Measurements from ENCODE around the gene RUFY4. TPM values are rescaled to one million over a fixed set of nuclear protein-coding genes. Genes with fewer than 3 reads are reported as not detected.

The RUFY4 gene
- polyA plus RNA-seq, 1 experiment, result not detected

GRCh38 chr2:218130822-218131221, 61.8 kb downstream of the RUFY4 start:
- no peak for TF ChIP-seq CTCF (IDR thresholded peaks at IDR 0.05; ENCODE audit: insufficient read depth, low read depth, low read length)
- POLR2A ChIA-PET, result no interaction called here
- CTCF ChIA-PET, result no interaction called here
- H3K4me3 ChIP-seq (ENCODE audit: low read depth, low read length), result no peak overlapping the region
- no peak for DNase-seq (ENCODE audit: low read depth)
- H3K27me3 ChIP-seq (ENCODE audit: control insufficient read depth, insufficient read depth, low read length), result peaks cover 18% of the 10 kb centered on the region
- H3K36me3 ChIP-seq (ENCODE audit: control insufficient read depth, insufficient read depth, low read length), result no peaks in the 10 kb centered on the region

GRCh38 chr2:218137514-218137913, 68.5 kb downstream of the RUFY4 start:
- no peak for DNase-seq (ENCODE audit: low read depth)
- no peaks in the 10 kb centered on the region for H3K36me3 ChIP-seq (ENCODE audit: control insufficient read depth, insufficient read depth, low read length)
- CTCF ChIA-PET, result no interaction called here
- TF ChIP-seq CTCF (IDR thresholded peaks at IDR 0.05; ENCODE audit: insufficient read depth, low read depth, low read length), result no peak
- POLR2A ChIA-PET, result no interaction called here
- H3K4me3 ChIP-seq (ENCODE audit: low read depth, low read length), result no peak overlapping the region
- peaks cover 24% of the 10 kb centered on the region for H3K27me3 ChIP-seq (ENCODE audit: control insufficient read depth, insufficient read depth, low read length)

- CTCF ChIA-PET, result no interaction called here
Measured at GRCh38 chr2:218138047-218138446, 69.0 kb downstream of the RUFY4 start.

More at GRCh38 chr2:218138047-218138446, 69.0 kb downstream of the RUFY4 start:
- H3K36me3 ChIP-seq (ENCODE audit: control insufficient read depth, insufficient read depth, low read length), result no peaks in the 10 kb centered on the region
- peaks cover 24% of the 10 kb centered on the region for H3K27me3 ChIP-seq (ENCODE audit: control insufficient read depth, insufficient read depth, low read length)
- no peak for DNase-seq (ENCODE audit: low read depth)
- H3K4me3 ChIP-seq (ENCODE audit: low read depth, low read length), result no peak overlapping the region
- no peak for TF ChIP-seq CTCF (IDR thresholded peaks at IDR 0.05; ENCODE audit: insufficient read depth, low read depth, low read length)
- POLR2A ChIA-PET, result no interaction called here

Other genes starting within 250 kb of the RUFY4 start
- 20.9 and 35.6 TPM in 2 replicates for gene TNS1, start 66.3 kb upstream of the RUFY4 start, polyA plus RNA-seq (2011; rRNA removed)
- gene CXCR2, start 56.8 kb downstream of the RUFY4 start, polyA plus RNA-seq (2011; rRNA removed), result not detected in 2 replicates
- gene CXCR1, start 97.7 kb downstream of the RUFY4 start, polyA plus RNA-seq (2011; rRNA removed), result not detected in 2 replicates
- gene ARPC2, start 147.9 kb downstream of the RUFY4 start, polyA plus RNA-seq (2011; rRNA removed), result 699 and 831 TPM in 2 replicates
- gene GPBAR1, start 191.8 kb downstream of the RUFY4 start, polyA plus RNA-seq (2011; rRNA removed), result 0.04 TPM in 1 of 2 replicates, not detected in the other
- gene AAMP, start 200.9 kb downstream of the RUFY4 start, polyA plus RNA-seq (2011; rRNA removed), result 65.1 and 84.9 TPM in 2 replicates
- 44.5 and 54.5 TPM in 2 replicates for gene PNKD, start 201.3 kb downstream of the RUFY4 start, polyA plus RNA-seq (2011; rRNA removed)
- gene TMBIM1, start 223.2 kb downstream of the RUFY4 start, polyA plus RNA-seq (2011; rRNA removed), result 116 and 206 TPM in 2 replicates

All from BJ (cell line).